Activated naive CD8-positive, alpha-beta T cell treated with anti-CD3 and anti-CD28 coated beads, Interleukin-2, amount 50 U/mL, for 16 hours (primary cell): ENCODE data around the gene SLC2A8.
A peak's percentile ranks its signal among the peaks of the same experiment; 100 is the strongest.

Source experiments
- DNase-seq: peaks from one replicate; pipeline ENCODE4 v3.0.0-alpha.2; 2020; ENCODE audit warnings: low read depth, low spot score

SLC2A8 gene

GRCh38 chr9:127380479-127380878 lies 16.5 kb upstream of the SLC2A8 start:
- no peak for DNase-seq

GRCh38 chr9:127382541-127382940 lies 14.4 kb upstream of the SLC2A8 start:
- no peak for DNase-seq

- DNase-seq: no peak
These were observed 12.8 kb upstream of the SLC2A8 start for GRCh38 chr9:127384016-127384730.

DNA sequence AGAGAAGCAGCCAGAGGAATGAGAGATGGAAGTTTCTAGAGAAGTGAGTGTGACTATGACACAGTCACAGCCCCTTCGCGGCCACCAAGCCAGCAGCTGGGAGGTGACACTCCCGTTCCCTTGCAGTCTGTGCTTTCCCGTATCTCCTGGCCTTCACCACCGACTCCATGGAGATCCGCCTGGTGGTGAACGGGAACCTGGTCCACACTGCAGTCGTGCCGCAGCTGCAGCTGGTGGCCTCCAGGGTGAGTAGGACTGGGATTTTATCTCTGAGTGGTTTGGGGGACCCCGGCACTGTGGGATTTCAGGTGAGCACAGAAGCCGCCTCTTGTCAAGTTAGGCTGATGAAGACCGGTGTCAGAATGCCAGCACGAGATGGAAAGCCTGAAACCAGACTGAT lies 12.1 kb upstream of the SLC2A8 start:
- no peak for DNase-seq

GRCh38 chr9:127386249-127386648 lies 10.7 kb upstream of the SLC2A8 start:
- DNase-seq: no peak

DNA sequence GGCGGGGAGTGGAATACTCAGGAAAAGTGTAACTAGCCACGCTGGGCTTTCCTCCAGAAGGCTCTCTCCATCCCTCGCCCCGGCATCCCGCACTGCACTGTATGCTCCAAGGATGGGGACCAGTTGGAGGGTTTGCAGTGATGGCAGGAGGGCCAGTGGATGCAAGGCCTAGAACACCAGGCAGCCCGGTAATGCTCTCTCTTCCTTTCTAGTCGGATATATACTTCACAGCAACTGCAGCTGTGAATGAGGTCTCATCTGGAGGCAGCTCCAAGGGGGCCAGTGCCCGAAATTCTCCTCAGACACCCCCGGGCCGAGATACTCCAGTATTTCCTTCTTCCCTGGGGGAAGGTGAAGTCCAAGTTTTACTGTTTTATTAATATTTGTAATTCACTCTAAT lies 10.0 kb upstream of the SLC2A8 start:
- DNase-seq: no peak

GRCh38 chr9:127388037-127388855 lies 8.7 kb upstream of the SLC2A8 start:
- peak; percentile 67 for DNase-seq

- DNase-seq: no peak
These were observed 8.1 kb upstream of the SLC2A8 start for GRCh38 chr9:127388856-127389238.

DNA sequence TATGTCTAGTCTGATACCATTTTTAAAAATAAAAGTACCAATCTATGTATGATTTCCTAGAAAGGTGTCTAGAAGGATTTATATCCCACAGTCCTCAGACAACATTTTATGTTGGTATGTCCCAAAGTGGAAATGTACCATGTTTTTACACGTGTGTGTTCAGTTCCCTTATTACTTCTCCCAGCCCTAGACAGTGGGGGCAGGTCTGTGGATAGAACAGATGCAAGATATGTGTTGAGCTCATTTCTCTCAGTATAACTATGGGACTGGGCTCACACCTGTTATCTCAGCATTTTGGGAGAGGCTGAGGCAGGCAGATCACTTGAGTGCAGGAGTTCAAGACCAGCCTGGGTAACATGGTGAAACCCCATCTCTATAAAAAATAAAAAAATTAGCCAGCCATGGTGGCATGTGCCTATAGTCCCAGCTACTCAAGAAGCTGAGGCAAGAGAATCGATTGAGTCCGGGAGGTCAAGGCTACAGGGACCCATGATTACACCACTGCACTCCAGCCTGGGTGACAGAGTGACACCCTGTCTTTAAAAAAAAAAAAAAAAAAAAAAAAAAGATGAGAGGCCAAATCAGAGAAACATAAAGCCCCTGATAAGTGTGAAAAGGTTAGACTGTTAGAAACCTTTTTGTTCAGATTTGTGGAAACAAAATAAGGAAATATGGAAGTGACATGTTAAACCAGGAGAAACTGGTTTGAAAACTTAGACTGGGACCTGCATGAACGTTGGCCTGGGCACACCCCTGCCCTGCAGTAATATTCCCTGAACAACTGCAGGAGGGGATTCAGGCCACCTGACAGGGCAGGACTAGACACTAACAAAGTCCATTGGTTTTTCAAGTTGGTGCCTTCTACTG lies 7.4 kb upstream of the SLC2A8 start:
- no peak for DNase-seq

DNA sequence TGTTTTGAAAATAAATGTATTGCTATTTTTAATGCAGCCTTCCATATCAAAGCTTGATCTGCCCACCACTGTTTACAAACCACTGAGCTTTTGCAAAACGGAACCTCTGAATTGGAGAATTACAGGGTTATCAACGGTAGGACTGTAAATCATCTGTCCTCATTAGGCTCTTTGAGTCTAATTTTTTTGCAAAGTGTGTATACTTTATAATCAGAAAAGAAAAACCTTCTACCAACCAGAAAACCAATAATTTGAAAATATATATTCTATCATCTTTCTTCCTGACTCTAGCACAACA lies 6.8 kb upstream of the SLC2A8 start:
- no peak for DNase-seq

DNA sequence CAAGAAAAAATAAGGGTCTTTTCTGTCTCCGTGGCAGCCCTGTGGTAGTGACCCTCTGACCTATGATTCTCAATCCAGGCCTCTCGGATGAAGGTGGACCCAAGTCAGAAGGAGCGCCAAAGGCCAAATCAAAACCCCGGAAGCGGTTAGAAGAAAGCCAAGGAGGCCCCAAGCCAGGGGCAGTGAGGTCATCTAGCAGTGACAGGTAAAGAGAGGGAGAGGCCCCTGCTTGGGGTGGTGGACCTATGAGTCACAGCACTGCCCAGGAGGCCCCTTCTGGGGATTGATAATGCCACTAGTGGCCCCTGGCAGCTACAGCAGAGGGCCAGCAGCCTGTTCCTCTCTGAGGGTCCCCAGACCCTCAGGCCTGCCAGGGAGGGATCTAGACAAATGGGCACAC lies 6.4 kb upstream of the SLC2A8 start:
- DNase-seq: no peak

- no peak for DNase-seq
These were observed 4.8 kb upstream of the SLC2A8 start for GRCh38 chr9:127392166-127392565.

DNA sequence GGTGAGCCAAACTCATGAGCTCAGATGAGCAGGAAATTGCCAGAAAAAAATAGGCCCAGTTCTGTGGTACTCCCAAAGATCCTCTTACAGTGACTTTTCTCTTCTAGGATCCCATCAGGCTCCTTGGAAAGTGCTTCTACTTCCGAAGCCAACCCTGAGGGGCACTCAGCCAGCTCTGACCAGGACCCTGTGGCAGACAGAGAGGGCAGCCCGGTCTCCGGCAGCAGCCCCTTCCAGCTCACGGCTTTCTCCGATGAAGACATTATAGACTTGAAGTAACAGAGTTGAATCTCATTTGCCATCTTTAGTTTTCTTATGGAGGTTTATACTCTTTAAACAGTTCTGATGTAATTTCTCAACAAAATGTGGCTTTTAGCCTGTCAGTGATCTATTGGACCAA lies 4.0 kb upstream of the SLC2A8 start:
- no peak for DNase-seq

GRCh38 chr9:127393645-127394044 lies 3.3 kb upstream of the SLC2A8 start:
- DNase-seq: no peak

DNA sequence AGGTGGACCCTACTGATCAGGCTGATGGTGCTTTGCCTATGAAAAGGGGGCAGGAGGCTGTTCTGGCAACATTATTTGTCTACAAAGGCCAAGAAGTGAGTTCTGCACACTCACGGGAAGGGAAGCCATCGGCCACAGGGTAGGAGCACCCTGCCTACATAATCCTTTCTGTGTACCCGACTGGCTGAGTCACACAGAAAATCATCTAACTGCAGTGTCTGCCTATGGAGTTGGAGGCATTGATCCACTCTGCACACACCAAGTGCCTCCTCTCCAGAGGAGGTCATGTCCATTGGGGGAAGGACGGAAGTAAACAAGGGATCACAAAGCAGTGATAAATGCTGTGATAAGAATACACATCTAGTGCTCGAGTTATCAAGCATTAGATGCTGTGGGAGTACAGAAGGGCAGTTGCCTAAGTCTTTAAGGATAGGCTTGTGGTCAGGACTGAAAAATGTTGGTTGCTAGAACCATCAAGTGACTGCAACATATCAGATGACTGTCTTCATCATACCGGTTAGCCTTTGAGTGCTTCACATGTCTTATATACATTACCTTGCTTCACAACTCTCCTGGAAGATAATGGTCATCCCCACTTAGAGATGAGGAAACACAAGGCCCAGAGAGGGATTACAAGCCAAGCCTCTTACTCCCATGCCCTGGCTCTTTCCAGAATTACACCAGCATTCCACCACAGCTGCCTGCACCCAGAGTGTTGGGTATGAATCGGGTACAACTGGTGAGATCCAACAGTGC lies 1.3 kb upstream of the SLC2A8 start:
- no peak for DNase-seq

DNA sequence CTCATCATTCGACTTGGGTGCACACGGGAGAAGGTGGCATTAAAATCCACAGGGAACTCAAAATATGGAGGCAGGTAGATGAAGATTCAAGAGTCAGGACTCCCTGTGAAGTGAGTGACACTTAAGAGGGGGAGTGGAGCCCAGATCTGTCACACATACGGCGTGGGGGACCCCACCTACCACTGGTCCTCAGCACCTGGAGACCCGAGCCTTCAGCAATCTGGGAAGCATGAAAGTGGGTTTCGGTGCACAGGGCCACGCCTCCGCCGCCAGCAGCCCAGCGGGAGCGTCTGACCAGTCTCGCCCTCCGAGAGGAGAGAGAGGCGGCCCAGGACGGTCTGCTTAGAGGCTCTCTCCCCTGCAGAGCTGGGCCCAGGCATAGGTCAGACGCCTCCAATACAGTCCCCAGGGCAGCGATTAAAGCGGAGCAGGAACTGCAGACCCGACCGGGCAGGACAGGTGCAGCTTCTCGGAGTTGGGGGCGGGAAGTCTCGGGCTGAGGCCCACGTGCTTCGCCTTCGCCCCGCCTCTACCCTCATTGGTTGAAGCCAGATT lies 639 bp upstream of the SLC2A8 start:
- DNase-seq: no peak

GRCh38 chr9:127397646-127398274 lies 791 bp downstream of the SLC2A8 start:
- DNase-seq: no peak

GRCh38 chr9:127398275-127398647 lies 1.3 kb downstream of the SLC2A8 start:
- no peak for DNase-seq

GRCh38 chr9:127398715-127399400 lies 1.9 kb downstream of the SLC2A8 start:
- no peak for DNase-seq

DNA sequence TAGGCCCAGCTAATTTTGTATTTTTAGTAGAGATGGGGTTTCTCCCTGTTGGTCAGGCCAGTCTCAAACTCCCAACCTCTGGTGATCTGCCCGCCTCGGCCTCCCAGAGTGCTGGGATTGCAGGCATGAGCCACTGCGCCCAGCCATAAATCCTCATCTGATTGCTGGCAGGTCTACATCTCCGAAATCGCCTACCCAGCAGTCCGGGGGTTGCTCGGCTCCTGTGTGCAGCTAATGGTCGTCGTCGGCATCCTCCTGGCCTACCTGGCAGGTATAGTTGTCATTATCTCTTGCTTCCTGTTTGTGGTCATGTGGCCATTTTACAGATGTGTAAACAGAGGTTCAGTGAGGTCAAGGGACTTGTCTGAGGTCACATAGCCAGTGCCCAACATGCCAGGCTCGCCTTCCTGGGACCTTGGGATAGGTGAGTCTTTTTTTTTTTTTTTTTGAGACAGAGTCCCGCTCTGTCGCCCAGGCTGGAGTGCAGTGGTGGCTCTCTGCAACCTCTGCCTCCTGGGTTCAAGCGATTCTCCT lies 2.8 kb downstream of the SLC2A8 start:
- DNase-seq: no peak
